ENCODE results near the gene PSMD4.
A peak's percentile ranks its signal among the peaks of the same experiment; 100 is the strongest.

PSMD4 gene

DNA sequence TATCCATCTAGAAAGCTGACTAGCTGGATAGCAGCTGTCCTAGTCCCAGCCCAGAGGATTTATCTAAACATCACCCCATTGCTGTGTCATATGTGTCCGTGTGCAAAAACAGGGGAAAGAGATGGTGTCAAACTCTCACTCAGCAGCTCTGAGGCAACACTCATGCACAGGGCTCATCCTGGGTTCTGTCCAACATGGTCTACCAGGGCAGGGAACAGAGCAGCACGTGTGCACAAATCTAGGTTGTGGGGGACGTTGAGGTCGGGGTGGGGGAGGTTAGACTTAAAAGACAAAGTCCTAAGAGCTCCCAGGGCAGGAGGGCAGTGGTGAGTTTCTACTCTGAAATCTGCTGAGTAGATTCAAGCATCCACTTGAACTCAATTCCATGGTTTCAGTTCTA lies 56.5 kb downstream of the PSMD4 start:
- no peak for DNase-seq
- Histone ChIP-seq H3K9me3 (no peaks in the 10 kb centered on the region), H3K27me3 (no peaks in the 10 kb centered on the region), H3K36me3 (peaks cover 58% of the 10 kb centered on the region), H3K4me1 (peaks cover 15% of the 10 kb centered on the region), H3K4me3 (ENCODE audit: low read depth, low read length) (no peak overlapping the region)
- TF ChIP-seq, protein P1, sequence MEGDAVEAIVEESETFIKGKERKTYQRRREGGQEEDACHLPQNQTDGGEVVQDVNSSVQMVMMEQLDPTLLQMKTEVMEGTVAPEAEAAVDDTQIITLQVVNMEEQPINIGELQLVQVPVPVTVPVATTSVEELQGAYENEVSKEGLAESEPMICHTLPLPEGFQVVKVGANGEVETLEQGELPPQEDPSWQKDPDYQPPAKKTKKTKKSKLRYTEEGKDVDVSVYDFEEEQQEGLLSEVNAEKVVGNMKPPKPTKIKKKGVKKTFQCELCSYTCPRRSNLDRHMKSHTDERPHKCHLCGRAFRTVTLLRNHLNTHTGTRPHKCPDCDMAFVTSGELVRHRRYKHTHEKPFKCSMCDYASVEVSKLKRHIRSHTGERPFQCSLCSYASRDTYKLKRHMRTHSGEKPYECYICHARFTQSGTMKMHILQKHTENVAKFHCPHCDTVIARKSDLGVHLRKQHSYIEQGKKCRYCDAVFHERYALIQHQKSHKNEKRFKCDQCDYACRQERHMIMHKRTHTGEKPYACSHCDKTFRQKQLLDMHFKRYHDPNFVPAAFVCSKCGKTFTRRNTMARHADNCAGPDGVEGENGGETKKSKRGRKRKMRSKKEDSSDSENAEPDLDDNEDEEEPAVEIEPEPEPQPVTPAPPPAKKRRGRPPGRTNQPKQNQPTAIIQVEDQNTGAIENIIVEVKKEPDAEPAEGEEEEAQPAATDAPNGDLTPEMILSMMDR (IDR thresholded peaks at IDR 0.05; ENCODE audit: low read depth, low read length), result no peak

DNA sequence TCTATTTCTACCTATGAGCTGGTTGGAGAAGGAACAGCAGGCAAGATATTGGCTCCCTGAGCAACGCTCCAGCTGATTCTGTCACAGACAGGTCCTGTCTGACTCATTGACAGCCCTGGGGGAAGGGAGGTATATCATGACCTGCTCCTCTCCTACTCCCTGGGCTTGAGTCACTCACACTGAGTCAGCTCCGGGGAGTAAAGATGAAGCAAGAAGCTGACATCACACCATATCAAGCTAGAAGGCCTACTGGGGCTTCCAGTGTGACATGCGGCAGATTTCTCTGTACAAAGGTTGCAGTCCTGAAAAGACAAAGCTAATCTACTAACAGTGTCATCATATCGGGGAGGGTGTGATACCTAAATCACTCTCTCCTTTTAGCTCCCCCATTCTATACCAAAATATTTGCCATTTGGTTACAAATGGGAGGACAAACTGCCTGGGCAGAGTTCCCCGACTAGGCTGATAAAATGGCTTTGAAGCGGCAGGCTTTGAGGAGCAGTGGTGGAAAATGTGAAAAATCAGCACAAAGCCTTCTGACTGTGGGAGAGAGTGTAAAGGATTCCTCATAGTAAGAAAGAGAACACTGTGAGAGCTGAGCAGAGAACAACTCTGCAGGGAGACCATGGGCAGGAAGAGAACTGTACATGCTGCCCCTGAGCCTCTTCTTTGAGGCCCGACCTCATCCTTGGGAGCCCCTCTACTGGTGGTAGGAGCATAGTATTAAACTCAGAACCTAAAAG lies 57.2 kb downstream of the PSMD4 start:
- peaks cover 54% of the 10 kb centered on the region for H3K36me3 ChIP-seq
- peaks cover 15% of the 10 kb centered on the region for H3K4me1 ChIP-seq

DNA sequence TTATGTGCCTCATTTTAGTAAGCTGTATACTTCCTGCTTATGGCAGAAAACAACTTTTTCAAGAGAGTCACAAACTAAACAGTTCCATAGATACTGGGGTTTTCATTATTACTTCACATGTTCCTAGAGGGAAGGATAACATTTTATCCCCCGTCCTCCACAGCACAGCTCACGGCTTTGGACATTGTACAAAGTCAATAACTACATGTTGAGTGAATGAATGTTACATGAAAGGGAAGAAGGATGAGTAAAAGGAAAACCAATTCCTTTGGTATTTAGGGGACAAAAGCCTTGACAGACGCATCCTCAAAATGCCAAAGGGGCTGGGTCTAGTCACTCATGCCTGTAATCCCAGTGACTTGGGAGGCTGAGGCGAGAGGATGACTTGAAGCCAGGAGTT lies 57.9 kb downstream of the PSMD4 start:
- no peak for DNase-seq
- Histone ChIP-seq H3K4me3 (ENCODE audit: low read depth, low read length) (no peak overlapping the region), H3K4me1 (peaks cover 15% of the 10 kb centered on the region), H3K9me3 (no peaks in the 10 kb centered on the region), H3K27me3 (no peaks in the 10 kb centered on the region), H3K36me3 (peaks cover 51% of the 10 kb centered on the region)
- TF ChIP-seq, protein P1 (IDR thresholded peaks at IDR 0.05; ENCODE audit: low read depth, low read length), result no peak

More for the DNA sequence above, 57.2 kb downstream of the PSMD4 start:
- peak; percentile 77 for DNase-seq
- H3K27me3 ChIP-seq, result no peaks in the 10 kb centered on the region
- H3K9me3 ChIP-seq, result no peaks in the 10 kb centered on the region
- H3K4me3 ChIP-seq (ENCODE audit: low read depth, low read length), result no peak overlapping the region
- TF ChIP-seq, protein P1 (IDR thresholded peaks at IDR 0.05; ENCODE audit: low read depth, low read length), result no peak

DNA sequence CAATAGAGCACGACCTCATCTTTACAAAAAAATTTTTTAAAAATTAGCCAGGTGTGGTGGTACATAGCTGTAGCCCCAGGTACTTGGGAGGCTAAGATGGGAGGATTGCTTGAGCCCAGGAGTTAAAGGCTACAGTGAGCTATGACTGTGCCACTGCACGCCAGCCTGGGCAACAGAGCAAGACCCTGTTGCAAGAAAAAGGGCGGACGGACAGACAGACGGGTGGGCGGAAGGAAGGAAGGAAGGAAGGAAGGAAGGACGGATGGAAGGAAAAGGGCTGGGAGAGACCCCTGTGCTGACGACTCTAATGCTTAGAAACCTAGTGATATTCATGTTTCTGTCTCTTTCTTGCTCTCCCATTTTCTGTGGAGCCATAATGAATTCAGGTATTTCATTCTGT lies 58.3 kb downstream of the PSMD4 start:
- peaks cover 51% of the 10 kb centered on the region for H3K36me3 ChIP-seq
- no peak for DNase-seq

DNA sequence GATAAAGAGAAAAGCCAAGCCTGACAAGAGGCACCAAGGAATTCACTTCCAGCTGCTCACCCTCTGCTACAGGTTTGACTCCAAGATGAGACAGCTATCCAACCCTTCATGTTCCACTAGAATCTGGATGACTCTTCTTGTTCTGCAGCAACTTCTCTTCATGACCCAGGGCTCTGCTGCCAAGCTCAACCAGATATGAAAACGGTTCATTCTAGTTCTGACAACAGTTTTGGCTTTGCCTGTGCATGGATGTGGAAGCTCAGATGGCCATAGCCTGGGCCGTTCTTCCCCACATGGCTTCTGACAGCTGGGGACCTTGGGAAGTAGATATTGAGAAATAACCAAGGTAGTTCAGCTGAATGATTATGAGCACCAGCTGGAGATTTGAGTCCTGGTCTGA lies 59.0 kb downstream of the PSMD4 start:
- TF ChIP-seq, protein P1 (IDR thresholded peaks at IDR 0.05; ENCODE audit: low read depth, low read length), result no peak
- H3K4me1 ChIP-seq, result peaks cover 15% of the 10 kb centered on the region
- no peaks in the 10 kb centered on the region for H3K27me3 ChIP-seq
- H3K4me3 ChIP-seq (ENCODE audit: low read depth, low read length), result no peak overlapping the region
- H3K36me3 ChIP-seq, result peaks cover 44% of the 10 kb centered on the region
- no peak for DNase-seq
- no peaks in the 10 kb centered on the region for H3K9me3 ChIP-seq

More for the DNA sequence above, 58.3 kb downstream of the PSMD4 start:
- Histone ChIP-seq H3K27me3 (no peaks in the 10 kb centered on the region), H3K4me1 (peaks cover 15% of the 10 kb centered on the region), H3K4me3 (ENCODE audit: low read depth, low read length) (no peak overlapping the region), H3K9me3 (no peaks in the 10 kb centered on the region)
- TF ChIP-seq, protein P1 (IDR thresholded peaks at IDR 0.05; ENCODE audit: low read depth, low read length), result no peak

DNA sequence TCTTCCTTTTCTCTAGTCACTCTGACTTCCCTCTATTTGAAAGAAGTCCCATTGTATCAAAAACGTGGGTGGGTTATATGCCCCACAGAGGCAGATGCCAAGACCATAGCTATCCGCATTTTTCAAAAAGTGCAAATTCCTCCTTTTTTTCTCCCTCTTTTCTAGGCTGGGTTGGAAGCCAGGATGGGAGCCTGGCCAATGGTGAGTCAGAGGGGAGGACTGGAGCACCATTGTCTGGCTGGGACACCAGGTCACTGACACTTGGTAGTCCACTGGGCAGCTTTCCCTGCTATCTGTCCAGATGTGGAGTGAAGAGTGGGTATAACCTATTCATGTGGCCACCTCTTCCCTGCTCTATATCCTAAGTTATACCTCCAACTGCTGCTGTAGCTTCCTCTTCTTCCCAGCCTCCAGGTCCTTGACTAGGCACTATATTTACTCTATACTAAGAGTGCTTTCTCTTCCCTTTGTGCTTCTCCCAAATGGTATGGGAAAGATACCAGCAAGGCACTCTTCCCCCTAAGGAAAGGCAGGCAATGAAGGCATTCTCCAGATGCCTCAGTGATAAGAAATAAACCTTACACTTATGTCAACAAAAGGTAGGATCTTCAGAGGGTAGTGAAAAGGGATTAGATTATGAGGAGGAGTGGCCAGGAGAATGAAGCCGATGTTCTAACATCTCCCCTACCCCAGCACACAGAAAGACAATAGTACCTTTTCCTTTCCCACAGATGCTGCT lies 59.8 kb downstream of the PSMD4 start:
- H3K4me1 ChIP-seq, result peaks cover 14% of the 10 kb centered on the region
- peaks cover 42% of the 10 kb centered on the region for H3K36me3 ChIP-seq

More for the DNA sequence above, 59.8 kb downstream of the PSMD4 start:
- TF ChIP-seq, protein P1 (IDR thresholded peaks at IDR 0.05; ENCODE audit: low read depth, low read length), result no peak
- Histone ChIP-seq H3K27me3 (no peaks in the 10 kb centered on the region), H3K9me3 (no peaks in the 10 kb centered on the region), H3K4me3 (ENCODE audit: low read depth, low read length) (no peak overlapping the region)
- DNase-seq, result no peak
